Testis (tissue), 2 donors: Measurements from ENCODE around the gene BOC.

Experiments used
- POLR2A ChIP-seq: fragments of 450-650 bp; IDR thresholded peaks from one replicate; pipeline ENCODE4 v1.6.1; 2017; ENCODE audit warnings: antibody characterized with exemption, mild to moderate bottlenecking, moderate library complexity
- TF ChIP-seq, protein P1 (sequence below), 3 experiments: fragments of 450-650 bp in 2 of 3; fragments of 200-600 bp in 1 of 3; sonication (generic) in 1 of 3; IDR thresholded peaks; one replicate each; pipeline ENCODE4 v1.5.1; 2016 to 2019; ENCODE audit warnings: antibody characterized with exemption in 3 of 3, mild to moderate bottlenecking in 2 of 3, moderate library complexity in 1 of 3

DNA sequence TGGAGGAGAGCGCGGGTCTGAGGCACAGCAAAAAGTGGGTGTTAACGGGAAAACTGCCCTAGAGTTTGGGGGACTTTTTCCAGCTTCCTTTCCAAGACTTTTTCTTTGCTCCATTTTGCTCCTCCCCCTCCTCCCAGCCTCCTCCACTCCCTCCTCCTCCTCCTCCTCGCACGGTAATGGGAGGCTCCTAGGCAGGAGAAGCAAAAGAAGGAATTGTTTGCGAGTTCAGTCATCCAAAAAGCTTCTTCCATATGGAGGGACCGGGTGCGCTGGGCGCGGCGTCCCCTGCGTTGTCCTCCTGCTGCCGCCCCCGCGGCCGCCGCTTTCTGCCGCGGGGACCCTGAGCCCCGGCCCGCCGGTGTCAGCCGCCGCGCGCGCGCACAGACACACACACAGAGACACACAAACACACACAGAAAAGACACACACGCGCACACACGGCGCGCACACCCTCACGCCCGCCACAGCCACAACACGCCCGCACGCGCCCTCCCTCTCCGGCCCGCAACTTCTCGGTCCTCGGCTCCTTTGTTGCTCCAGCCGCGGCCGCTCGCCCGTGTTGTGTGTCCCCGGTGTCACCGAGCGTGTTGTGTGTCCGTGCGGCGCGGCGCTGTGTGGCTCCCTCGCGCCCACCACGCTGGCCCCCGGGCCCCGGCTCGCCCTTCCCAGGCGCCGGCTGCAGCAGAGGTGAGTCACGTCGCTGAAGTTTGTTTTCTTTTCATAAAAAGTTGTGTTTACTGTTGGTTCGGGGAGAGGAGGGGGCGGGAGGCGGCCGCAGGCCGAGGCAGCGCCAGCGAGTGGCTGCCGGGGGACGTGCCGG, at the start of gene BOC:
- TF ChIP-seq, protein P1, sequence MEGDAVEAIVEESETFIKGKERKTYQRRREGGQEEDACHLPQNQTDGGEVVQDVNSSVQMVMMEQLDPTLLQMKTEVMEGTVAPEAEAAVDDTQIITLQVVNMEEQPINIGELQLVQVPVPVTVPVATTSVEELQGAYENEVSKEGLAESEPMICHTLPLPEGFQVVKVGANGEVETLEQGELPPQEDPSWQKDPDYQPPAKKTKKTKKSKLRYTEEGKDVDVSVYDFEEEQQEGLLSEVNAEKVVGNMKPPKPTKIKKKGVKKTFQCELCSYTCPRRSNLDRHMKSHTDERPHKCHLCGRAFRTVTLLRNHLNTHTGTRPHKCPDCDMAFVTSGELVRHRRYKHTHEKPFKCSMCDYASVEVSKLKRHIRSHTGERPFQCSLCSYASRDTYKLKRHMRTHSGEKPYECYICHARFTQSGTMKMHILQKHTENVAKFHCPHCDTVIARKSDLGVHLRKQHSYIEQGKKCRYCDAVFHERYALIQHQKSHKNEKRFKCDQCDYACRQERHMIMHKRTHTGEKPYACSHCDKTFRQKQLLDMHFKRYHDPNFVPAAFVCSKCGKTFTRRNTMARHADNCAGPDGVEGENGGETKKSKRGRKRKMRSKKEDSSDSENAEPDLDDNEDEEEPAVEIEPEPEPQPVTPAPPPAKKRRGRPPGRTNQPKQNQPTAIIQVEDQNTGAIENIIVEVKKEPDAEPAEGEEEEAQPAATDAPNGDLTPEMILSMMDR (IDR thresholded peaks at IDR 0.05) = no peak
- no peak for TF ChIP-seq POLR2A
